Fibroblast of villous mesenchyme (primary cell): ENCODE data around the gene LPCAT2. TPM values are rescaled to one million over a fixed set of nuclear protein-coding genes. Genes with fewer than 3 reads are reported as not detected.

ENCODE experiments used
- DNase-seq: peaks from one replicate; pipeline ENCODE4 v3.0.0-alpha.2; 2010; ENCODE audit warnings: low read depth
- H3K4me3 ChIP-seq: 2 replicates; pipeline ENCODE4 v1.5.1; 2011; ENCODE audit warnings: low read depth, mild to moderate bottlenecking, low read length
- CTCF ChIP-seq: IDR thresholded peaks from 2 replicates; pipeline ENCODE4 v1.5.1; 2012; ENCODE audit warnings: low read depth, mild to moderate bottlenecking, low read length; ENCODE audit not compliant: insufficient read depth
- total RNA-seq: library from RNA; depleted of rRNA; stranded (reverse); fragments of >200 nt; gene quantifications from 2 replicates; pipeline ENCODE4 v1.2.3, GENCODE V29; 2012

The LPCAT2 gene
- total RNA-seq, 1 donor = 54.8 TPM

DNA sequence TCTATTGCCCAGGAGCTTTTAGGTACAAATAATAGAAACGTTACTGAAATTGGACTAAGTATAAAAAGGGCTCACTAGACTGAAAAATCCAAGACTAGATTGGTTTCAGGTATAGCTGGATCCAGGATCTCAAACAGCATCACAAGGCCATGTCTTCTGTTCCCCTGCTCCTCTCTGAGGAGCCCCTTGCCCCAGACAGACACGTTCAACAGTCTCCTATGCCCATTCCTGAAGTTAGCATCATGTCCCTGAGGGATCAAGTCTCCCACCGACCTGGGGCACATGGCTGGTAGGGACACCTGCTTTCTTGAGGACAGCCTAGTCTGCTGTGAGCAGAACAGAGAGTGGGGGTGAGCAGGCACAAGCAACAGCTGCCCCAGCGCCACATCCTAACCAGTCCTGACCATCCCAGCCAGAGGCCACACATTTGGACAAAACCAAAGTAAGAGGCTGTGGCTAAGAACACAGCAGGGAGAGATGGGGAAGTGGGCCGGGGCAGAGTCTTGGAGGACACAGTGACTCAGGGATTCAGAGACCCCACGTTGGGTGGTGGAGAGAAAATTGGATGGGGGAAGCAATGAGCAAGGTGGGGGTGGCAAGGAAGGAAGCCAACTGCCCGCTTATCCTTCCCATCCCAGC, 40.4 kb upstream of the LPCAT2 start:
- no peak for DNase-seq
- no peak overlapping the region for H3K4me3 ChIP-seq
- no peak for TF ChIP-seq CTCF

- no peak for TF ChIP-seq CTCF
- no peak for DNase-seq
- no peak overlapping the region for H3K4me3 ChIP-seq
Observed at GRCh38 chr16:55469821-55470532, 38.9 kb upstream of the LPCAT2 start.

DNA sequence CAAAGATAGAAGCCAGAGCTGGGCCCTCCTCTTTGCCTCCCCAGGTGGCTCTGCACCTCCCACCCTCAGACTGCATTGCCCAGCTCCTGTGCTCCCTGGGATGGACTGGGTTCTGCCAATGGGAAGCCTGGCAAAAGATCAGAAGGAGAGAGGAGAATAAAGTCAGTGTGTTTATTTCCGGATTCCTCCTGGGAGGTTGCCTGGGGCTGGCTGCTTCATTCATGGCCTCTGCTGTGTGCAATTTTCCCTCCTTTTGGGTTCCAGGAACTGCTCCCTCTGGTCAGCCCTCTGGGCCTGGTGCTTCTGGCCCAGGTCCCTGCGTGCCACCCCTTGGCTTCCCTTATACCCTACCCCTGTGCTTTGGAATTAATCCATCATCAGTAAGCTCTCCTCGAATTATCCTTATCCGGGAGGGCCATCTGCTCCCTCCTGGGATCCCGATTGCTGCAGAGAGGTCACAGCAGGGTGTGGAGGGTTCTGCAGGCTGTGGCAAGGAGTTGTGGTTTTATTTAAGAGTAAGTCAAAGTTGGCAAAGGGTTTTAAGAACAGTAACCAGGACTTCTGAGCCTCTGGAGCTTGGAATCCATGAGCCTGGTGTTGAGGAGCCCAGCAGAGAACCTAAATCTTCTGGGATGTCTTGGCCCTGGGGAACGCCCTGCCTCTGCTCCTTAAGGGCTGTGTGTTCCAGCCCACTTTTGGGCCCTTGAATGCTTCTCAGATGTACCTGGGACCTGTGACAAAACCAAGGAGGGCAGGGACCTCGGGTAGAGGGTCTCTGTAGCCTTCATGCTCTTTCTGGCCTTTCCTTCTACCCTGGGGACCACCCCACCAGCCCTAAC, 38.1 kb upstream of the LPCAT2 start:
- DNase-seq = peak; percentile 57
- TF ChIP-seq CTCF = no peak
- H3K4me3 ChIP-seq = no peak overlapping the region

DNA sequence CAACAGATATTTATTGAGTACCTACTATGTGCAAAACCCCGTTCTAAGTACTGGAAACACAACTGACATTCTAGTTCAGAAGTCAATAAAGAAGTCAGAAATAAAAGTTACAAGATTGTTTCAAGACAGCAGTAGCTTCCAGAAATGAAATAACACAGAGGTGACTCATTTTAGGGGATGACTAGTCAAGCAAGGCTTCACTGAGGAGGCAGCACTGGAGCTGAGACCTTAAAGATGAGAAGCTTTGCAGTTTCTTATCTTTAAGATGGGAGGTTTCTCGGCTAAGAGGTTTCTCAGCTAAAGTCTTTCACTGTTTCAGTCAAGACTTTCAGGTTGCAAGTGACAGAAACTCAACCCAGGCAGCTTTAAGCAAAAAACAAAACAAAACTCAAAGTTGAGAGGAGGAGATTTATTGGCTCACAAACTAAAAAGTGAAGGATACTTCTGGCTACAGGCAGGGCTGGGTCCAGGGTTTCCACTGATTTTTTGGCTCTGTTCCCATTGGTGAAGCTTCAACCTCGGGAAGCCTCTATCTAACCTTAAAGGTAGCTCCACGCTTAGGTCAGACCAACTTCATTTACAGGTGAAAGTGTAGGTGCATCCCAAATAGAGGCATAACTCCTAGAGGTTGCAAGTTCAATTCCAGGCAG, 37.3 kb upstream of the LPCAT2 start:
- no peak for TF ChIP-seq CTCF
- DNase-seq = peak; percentile 89
- no peak overlapping the region for H3K4me3 ChIP-seq

GRCh38 chr16:55473587-55473986, 35.3 kb upstream of the LPCAT2 start:
- DNase-seq = no peak
- no peak overlapping the region for H3K4me3 ChIP-seq
- TF ChIP-seq CTCF = no peak

DNA sequence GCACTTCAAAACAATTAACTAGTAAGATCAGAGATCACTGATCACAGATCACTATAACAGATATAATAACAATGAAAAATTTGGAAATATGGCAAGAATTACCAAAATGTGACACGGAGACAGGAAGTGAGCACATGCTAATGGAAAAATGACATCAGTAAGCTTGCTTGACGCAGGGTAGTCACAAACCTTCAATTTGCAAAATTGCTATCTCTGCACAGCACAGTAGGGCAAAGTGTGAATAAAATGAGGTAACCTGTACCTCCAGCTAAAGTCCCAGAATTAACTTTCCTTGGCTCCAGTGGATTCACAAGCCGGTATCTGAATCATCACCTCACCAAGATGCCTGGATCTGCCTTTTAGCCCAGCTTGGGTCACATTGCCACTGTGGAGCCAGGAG, 34.1 kb upstream of the LPCAT2 start:
- DNase-seq = no peak
- TF ChIP-seq CTCF = no peak

More for the DNA sequence above, 34.1 kb upstream of the LPCAT2 start:
- no peak overlapping the region for H3K4me3 ChIP-seq
